Glutamatergic neuron (in vitro differentiated cells): ENCODE results near the gene CFL1. TPM values are rescaled to one million over a fixed set of nuclear protein-coding genes. Genes with fewer than 3 reads are reported as not detected.
A peak's percentile ranks its signal among the peaks of the same experiment; 100 is the strongest.

Experiments used
- DNase-seq: peaks from one replicate; pipeline ENCODE4 v3.0.0; 2022
- H3K27ac Mint-ChIP-seq: one replicate; pipeline ENCODE4 v1.8.0; 2020; ENCODE audit warnings: mild to moderate bottlenecking, mixed read lengths, inconsistent platforms; ENCODE audit not compliant: unreplicated experiment
- H3K27me3 Mint-ChIP-seq: one replicate; pipeline ENCODE4 v1.8.0; 2020; ENCODE audit warnings: mild to moderate bottlenecking, moderate library complexity, mixed read lengths, inconsistent platforms; ENCODE audit not compliant: unreplicated experiment
- H3K36me3 Mint-ChIP-seq: one replicate; pipeline ENCODE4 v1.8.0; 2020; ENCODE audit warnings: mild to moderate bottlenecking, mixed read lengths, inconsistent platforms; ENCODE audit not compliant: unreplicated experiment
- H3K4me1 Mint-ChIP-seq: one replicate; pipeline ENCODE4 v1.8.0; 2020; ENCODE audit warnings: mild to moderate bottlenecking, low read depth, mixed read lengths, inconsistent platforms; ENCODE audit not compliant: unreplicated experiment
- H3K4me3 Mint-ChIP-seq: one replicate; pipeline ENCODE4 v1.8.0; 2020; ENCODE audit warnings: mild to moderate bottlenecking, mixed read lengths, inconsistent platforms; ENCODE audit not compliant: unreplicated experiment
- H3K9me3 Mint-ChIP-seq: one replicate; pipeline ENCODE4 v1.8.0; 2020; ENCODE audit warnings: mild to moderate bottlenecking, moderate library complexity, mixed read lengths, inconsistent platforms; ENCODE audit not compliant: unreplicated experiment
- total RNA-seq: library from RNA; stranded (reverse); fragmentation: NEBNext Ultra II Directional; extraction: Animal tissue kit (Norgen Biotek cat#: 25700); gene quantifications from one replicate; pipeline ENCODE4 v1.2.1, GENCODE V29; 2021; ENCODE audit not compliant: unreplicated experiment
- TF ChIP-seq, protein P1 (sequence below): fragments of 200-600 bp; sonication (generic); IDR thresholded peaks from one replicate; pipeline ENCODE4 v1.5.0; 2021; ENCODE audit not compliant: partially characterized antibody, unreplicated experiment

The CFL1 gene
- total RNA-seq, 1 donor from 2014 or later: 1,294 TPM

DNA sequence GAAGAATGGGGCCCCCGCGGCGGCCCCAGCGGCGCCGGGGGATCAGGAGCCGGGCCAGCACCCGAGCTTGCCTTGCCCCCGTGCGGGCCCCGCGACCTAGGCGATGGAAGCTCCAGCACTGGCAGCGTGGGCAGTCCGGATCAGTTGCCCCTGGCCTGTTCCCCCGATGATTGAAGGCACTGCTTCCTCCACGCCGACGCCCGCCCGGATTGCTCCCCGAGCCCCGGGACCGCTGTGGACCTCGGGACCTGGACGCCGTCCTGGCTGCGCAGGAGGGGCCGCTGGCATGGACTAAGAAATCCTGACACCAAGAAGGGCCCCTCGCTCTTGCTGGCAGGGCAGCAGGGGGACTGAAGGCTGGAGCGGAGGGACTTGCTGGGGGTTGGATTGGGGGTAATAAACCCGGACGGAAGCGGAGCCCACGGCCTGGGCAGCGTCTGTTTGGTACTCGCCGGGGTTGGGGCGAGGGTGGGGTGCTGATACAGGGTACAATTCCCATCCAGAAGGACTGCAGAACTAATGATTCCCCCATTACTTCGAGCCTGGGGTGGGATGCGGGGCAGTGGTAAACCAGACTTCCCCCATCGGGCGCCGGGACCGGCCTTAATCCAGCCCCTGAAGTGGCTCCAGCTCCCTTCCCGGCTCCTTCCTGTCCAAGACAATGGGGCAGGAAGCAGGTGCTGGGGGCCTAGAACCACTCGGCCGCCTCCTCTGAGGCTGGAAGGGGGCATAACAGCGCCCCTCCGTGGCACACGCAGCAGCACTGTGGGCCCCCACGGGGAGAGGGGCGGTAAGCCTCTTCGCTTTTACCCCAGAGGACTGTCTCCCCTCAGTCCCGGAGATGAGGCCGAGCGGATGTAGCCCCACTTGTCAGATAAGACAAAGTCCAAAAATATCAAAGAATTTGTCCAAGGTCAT, 33.5 kb upstream of the CFL1 start:
- Mint-ChIP-seq H3K27ac (no peak overlapping the region), H3K36me3 (no peaks in the 10 kb centered on the region)

GRCh38 chr11:65890324-65891218, 32.6 kb upstream of the CFL1 start, which contains the start of gene CCDC85B:
Gene CCDC85B (plus strand): TSS chr11:65890673. CDS start chr11:65890784, 111 bp downstream.
- peak within 1 kb of the TSS; percentile 84 for H3K27ac Mint-ChIP-seq
- peak within 1 kb of the TSS; percentile 97 for H3K4me3 Mint-ChIP-seq
- peaks cover 29% of the 10 kb centered on the region for H3K4me1 Mint-ChIP-seq
- H3K36me3 Mint-ChIP-seq: no peaks in the 10 kb centered on the region
- H3K27me3 Mint-ChIP-seq: peaks cover 18% of the 10 kb centered on the region
- TF ChIP-seq, protein P1, sequence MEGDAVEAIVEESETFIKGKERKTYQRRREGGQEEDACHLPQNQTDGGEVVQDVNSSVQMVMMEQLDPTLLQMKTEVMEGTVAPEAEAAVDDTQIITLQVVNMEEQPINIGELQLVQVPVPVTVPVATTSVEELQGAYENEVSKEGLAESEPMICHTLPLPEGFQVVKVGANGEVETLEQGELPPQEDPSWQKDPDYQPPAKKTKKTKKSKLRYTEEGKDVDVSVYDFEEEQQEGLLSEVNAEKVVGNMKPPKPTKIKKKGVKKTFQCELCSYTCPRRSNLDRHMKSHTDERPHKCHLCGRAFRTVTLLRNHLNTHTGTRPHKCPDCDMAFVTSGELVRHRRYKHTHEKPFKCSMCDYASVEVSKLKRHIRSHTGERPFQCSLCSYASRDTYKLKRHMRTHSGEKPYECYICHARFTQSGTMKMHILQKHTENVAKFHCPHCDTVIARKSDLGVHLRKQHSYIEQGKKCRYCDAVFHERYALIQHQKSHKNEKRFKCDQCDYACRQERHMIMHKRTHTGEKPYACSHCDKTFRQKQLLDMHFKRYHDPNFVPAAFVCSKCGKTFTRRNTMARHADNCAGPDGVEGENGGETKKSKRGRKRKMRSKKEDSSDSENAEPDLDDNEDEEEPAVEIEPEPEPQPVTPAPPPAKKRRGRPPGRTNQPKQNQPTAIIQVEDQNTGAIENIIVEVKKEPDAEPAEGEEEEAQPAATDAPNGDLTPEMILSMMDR: peak; percentile 24
- H3K9me3 Mint-ChIP-seq: peaks cover 25% of the 10 kb centered on the region
- peak; percentile 97 for DNase-seq

More for the DNA sequence above, 33.5 kb upstream of the CFL1 start:
- H3K4me3 Mint-ChIP-seq: peak overlapping the region; percentile 74
- H3K27me3 Mint-ChIP-seq: peaks cover 22% of the 10 kb centered on the region
- TF ChIP-seq, protein P1: no peak
- no peak for DNase-seq
- peaks cover 29% of the 10 kb centered on the region for H3K4me1 Mint-ChIP-seq
- H3K9me3 Mint-ChIP-seq: peaks cover 24% of the 10 kb centered on the region

DNA sequence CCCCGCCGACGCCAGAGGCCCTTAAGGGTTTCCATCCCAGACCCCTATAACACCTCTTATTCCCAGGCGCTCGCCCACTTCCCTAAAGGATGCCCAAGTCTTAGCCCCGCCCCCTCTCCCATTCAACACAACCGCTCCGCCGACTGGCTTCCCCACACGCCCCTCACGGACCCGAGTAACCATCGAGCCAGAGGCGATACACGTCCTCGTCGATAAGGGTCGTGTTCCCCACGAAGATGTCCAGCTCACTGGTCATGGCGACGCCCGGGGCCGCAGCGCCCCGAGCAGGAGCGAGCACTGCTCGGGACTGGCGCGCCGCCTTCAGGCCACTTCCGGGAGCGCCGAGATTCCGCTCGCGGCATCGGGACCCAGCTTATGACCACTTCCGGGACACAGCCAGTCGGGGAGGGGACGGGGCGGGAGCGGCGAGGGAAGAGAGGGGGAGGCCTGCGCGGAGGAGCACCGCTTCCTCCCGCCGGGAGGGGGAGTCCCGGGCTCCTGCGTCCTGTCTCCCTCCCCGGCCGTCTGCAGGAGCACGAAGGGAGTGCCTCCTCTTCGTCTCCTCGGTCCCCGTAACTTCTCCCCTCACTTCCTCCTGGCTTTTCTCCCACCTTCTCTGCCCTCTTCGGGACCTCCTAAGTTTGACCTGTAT, 30.3 kb upstream of the CFL1 start, which contains the start of gene FIBP:
TSS of gene FIBP (minus strand) at position 309 of the 652 bp plus-strand sequence. CDS start at position 256, 53 bp downstream.
- Mint-ChIP-seq H3K9me3 (peaks cover 27% of the 10 kb centered on the region), H3K4me1 (peaks cover 34% of the 10 kb centered on the region), H3K36me3 (no peaks in the 10 kb centered on the region), H3K27ac (peak within 1 kb of the TSS; percentile 98), H3K4me3 (peak within 1 kb of the TSS; percentile 97), H3K27me3 (peaks cover 18% of the 10 kb centered on the region)
- peak; percentile 99 for DNase-seq
- TF ChIP-seq, protein P1: peak; percentile 92

- Mint-ChIP-seq H3K4me1 (peaks cover 33% of the 10 kb centered on the region), H3K4me3 (peak overlapping the region; percentile 97), H3K36me3 (no peaks in the 10 kb centered on the region), H3K27ac (peak overlapping the region; percentile 98), H3K27me3 (peaks cover 18% of the 10 kb centered on the region), H3K9me3 (peaks cover 27% of the 10 kb centered on the region)
- TF ChIP-seq, protein P1: no peak
- no peak for DNase-seq
These were observed 29.8 kb upstream of the CFL1 start for GRCh38 chr11:65887723-65888162.
